K562 (cell line): ENCODE measurements around the gene RGS9BP. TPM values are rescaled to one million over a fixed set of nuclear protein-coding genes. Genes with fewer than 3 reads are reported as not detected.
A peak's percentile ranks its signal among the peaks of the same experiment; 100 is the strongest.

Experiments
- ATAC-seq: fragments of 200-7000 bp; cut with Tn5 transposase; 3 replicates; pipeline ENCODE4 v1.9.1; 2020; ENCODE audit warnings: moderate library complexity
- Bru-seq: library from RNA; stranded (reverse); fragments of 400-500 nt; gene quantifications from one replicate; lab custom pipeline; 2021; lab: Mats Ljungman, UMichigan
- BruChase-seq, 2 experiments: library from RNA; stranded (reverse); fragments of 400-500 nt; gene quantifications; one replicate each; lab custom pipeline; 2021; lab: Mats Ljungman, UMichigan
- BruUV-seq: library from RNA; stranded (reverse); fragments of 400-500 nt; replicated peaks from 2 replicates; lab custom pipeline; 2021; lab: Mats Ljungman, UMichigan
- CTCF ChIA-PET: fragments of 300-600 bp; formaldehyde crosslinking; extraction: SDS; loops from one replicate; lab custom pipeline; 2021; ENCODE audit warnings: low intra/inter-chr PET ratio; lab: Yijun Ruan, JAX
- POLR2A ChIA-PET: fragments of 300-600, 350-650 bp; sonication (Branson Sonifier 250); formaldehyde crosslinking; extraction: SDS; loops from one replicate; lab custom pipeline; 2021; ENCODE audit warnings: antibody characterized with exemption, inconsistent platforms; lab: Yijun Ruan, JAX
- DNase-seq, 4 experiments: peaks; one replicate each; pipeline versions ENCODE4 v3.0.0 to v3.0.0-alpha.2; 2011 to 2018; ENCODE audit warnings: low spot score in 3 of 4, mixed read lengths in 3 of 4; ENCODE audit errors: extremely low read depth in 1 of 4
- FAIRE-seq: peaks from 2 replicates; lab custom pipeline; 2011; peaks lifted over from hg19 to GRCh38; lab: Jason Lieb, UNC
- H2AFZ ChIP-seq: 2 replicates; pipeline ENCODE4 v1.6.0; 2011; ENCODE audit warnings: low read depth, low read length, control low read depth, inconsistent platforms
- H3K27ac ChIP-seq: fragments of 200-600 bp; 3 replicates; pipeline ENCODE4 v1.8.0; 2011; ENCODE audit warnings: low read depth, mild to moderate bottlenecking, control low read depth, inconsistent platforms, low read length, moderate library complexity, mixed read lengths; ENCODE audit errors: extremely low read depth
- H3K27me3 ChIP-seq, 2 experiments: fragments of 300-600 bp in 1 of 2; 2 replicates in 1 of 2; 3 replicates in 1 of 2; pipeline versions ENCODE4 v1.6.0 to v1.8.0; 2011; ENCODE audit warnings: inconsistent platforms in 2 of 2, low read length in 2 of 2, mild to moderate bottlenecking in 1 of 2, mixed read lengths in 1 of 2, moderate library complexity in 1 of 2; ENCODE audit not compliant: control insufficient read depth in 2 of 2, insufficient read depth in 2 of 2
- H3K36me3 ChIP-seq: fragments of 300-600 bp; 3 replicates; pipeline ENCODE4 v1.8.0; 2011; ENCODE audit warnings: mild to moderate bottlenecking, low read length, inconsistent platforms; ENCODE audit not compliant: control insufficient read depth, insufficient read depth
- H3K4me1 ChIP-seq, 2 experiments: fragments of 200-600 bp in 1 of 2; replicated peaks in 1 of 2; 2 replicates in 1 of 2; 3 replicates in 1 of 2; pipeline versions ENCODE4 v1.5.1 to v1.8.0; 2011; ENCODE audit warnings: inconsistent platforms in 2 of 2, low read length in 2 of 2, mild to moderate bottlenecking in 1 of 2, mixed read lengths in 1 of 2, moderate library complexity in 1 of 2; ENCODE audit not compliant: control insufficient read depth in 2 of 2, insufficient read depth in 2 of 2
- H3K4me2 ChIP-seq: 2 replicates; pipeline ENCODE4 v1.6.1; 2011; ENCODE audit warnings: low read length, control low read depth, inconsistent platforms, mixed read lengths; ENCODE audit not compliant: insufficient read depth
- H3K4me3 ChIP-seq: fragments of 200-600 bp; sonication (generic), shearing (Covaris generic); 2 replicates; pipeline ENCODE4 v1.5.1; 2016; ENCODE audit warnings: control low read depth, inconsistent platforms
- H3K79me2 ChIP-seq: fragments of 200-600 bp; 3 replicates; pipeline ENCODE4 v1.8.0; 2011; ENCODE audit warnings: low read length, inconsistent platforms; ENCODE audit not compliant: control insufficient read depth, insufficient read depth
- H3K9ac ChIP-seq, 2 experiments: 2 replicates each; pipeline versions ENCODE4 v1.6.0 to v1.6.1; 2011; ENCODE audit warnings: low read depth in 2 of 2, low read length in 2 of 2, control low read depth in 1 of 2, inconsistent platforms in 1 of 2, mild to moderate bottlenecking in 1 of 2, mixed read lengths in 1 of 2; ENCODE audit not compliant: insufficient read depth in 1 of 2
- H3K9me1 ChIP-seq: one replicate; pipeline ENCODE4 v1.6.0; 2011; ENCODE audit warnings: inconsistent platforms, mild to moderate bottlenecking, low read length, moderate library complexity; ENCODE audit not compliant: control insufficient read depth, insufficient read depth
- H3K9me3 ChIP-seq: replicated peaks from 2 replicates; pipeline ENCODE4 v1.5.1; 2011; ENCODE audit warnings: low read depth, low read length, inconsistent platforms; ENCODE audit not compliant: control insufficient read depth, insufficient read depth
- H4K20me1 ChIP-seq: replicated peaks from 2 replicates; pipeline ENCODE4 v1.6.1; 2011; ENCODE audit warnings: low read length, inconsistent platforms, mixed read lengths; ENCODE audit not compliant: control insufficient read depth, insufficient read depth
- CBX5 ChIP-seq: IDR thresholded peaks from 2 replicates; pipeline ENCODE4 v1.6.1; 2014; ENCODE audit warnings: low read depth, borderline replicate concordance
- ELF2 ChIP-seq: fragments of 250-450 bp; sonication (Bioruptor Pico); IDR thresholded peaks from 2 replicates; pipeline ENCODE4 v1.5.0; 2021; ENCODE audit warnings: mild to moderate bottlenecking
- HMGN3 ChIP-seq: IDR thresholded peaks from 2 replicates; pipeline ENCODE4 v1.6.1; 2011; ENCODE audit warnings: borderline replicate concordance, low read depth, mild to moderate bottlenecking, mixed read lengths, low read length; ENCODE audit not compliant: insufficient read length; ENCODE audit errors: extremely low read depth
- NFXL1 ChIP-seq: fragments of 450-650 bp; formaldehyde crosslinking; IDR thresholded peaks from 2 replicates; pipeline ENCODE4 v1.4.0; 2021; ENCODE audit warnings: mild to moderate bottlenecking
- PRPF4 ChIP-seq: fragments of 200-400 bp; formaldehyde crosslinking; IDR thresholded peaks from one replicate; pipeline ENCODE4 v1.6.1; 2017; ENCODE audit warnings: low read length, low read depth, mild to moderate bottlenecking; ENCODE audit not compliant: insufficient read depth, poor library complexity, severe bottlenecking
- PTRF ChIP-seq: fragments of 450-650 bp; IDR thresholded peaks from 2 replicates; pipeline ENCODE4 v1.6.1; 2016; ENCODE audit warnings: mild to moderate bottlenecking, missing genetic modification characterization, missing compliant biosample characterization
- XRCC3 ChIP-seq: fragments of 450-650 bp; IDR thresholded peaks from 2 replicates; pipeline ENCODE4 v1.6.1; 2017; ENCODE audit warnings: mild to moderate bottlenecking, moderate library complexity
- ZNF354B ChIP-seq: fragments of 250-450 bp; sonication (Bioruptor Pico); IDR thresholded peaks from 2 replicates; pipeline ENCODE4 v1.4.0; 2020
- ZZZ3 ChIP-seq: fragments of 450-650 bp; IDR thresholded peaks from 2 replicates; pipeline ENCODE4 v1.6.1; 2016; ENCODE audit warnings: antibody characterized with exemption, mild to moderate bottlenecking, moderate library complexity
- WGBS: fragments of 100-300 bp; shearing (Covaris generic); methylation state at CpG from one replicate; pipeline ENCODE4 v1.1.6; 2016; ENCODE audit warnings: low coverage, mixed read lengths; ENCODE audit not compliant: insufficient coverage; ENCODE audit errors: missing lambda C conversion rate; 5-methylcytosine and 5-hydroxymethylcytosine counted together
- in situ Hi-C: fragments of 300-500 bp; cut with MboI; formaldehyde crosslinking; loops from 4 replicates; pipeline ENCODE4 v1.15.0; 2018; ENCODE audit warnings: inconsistent platforms, mixed read lengths
- intact Hi-C: fragments of 100-400 bp; cut with micrococcal nuclease; formaldehyde crosslinking; loops from 2 replicates; pipeline ENCODE4 v1.14.2; 2022
- long read RNA-seq, 3 experiments: library from polyadenylated mRNA in 2 of 3; library from RNA in 1 of 3; unstranded in 2 of 3; stranded (forward) in 1 of 3; transcript quantifications; one replicate each; pipeline ENCODE4 v2.0.0, GENCODE V29; 2019 to 2022
- polyA minus RNA-seq, 3 experiments: library from RNA; depleted of rRNA, polyadenylated mRNA; stranded (reverse); fragments of >200 nt; gene quantifications; 2 replicates each; pipeline ENCODE4 v1.2.3, GENCODE V29; 2011
- polyA plus RNA-seq, 8 experiments: library from polyadenylated mRNA; depleted of rRNA in 4 of 8; stranded (reverse) in 5 of 8; unstranded in 3 of 8; fragments of >200 nt; fragmentation: Nextera tagmentation in 2 of 8; fragmentation: Illumina TruSeq in 1 of 8; extraction: Ambion mirVana in 2 of 8; extraction: Trizol in 1 of 8; gene quantifications; 2 replicates each; pipeline versions ENCODE4 v1.2.1 to v1.2.3, GENCODE V29; 2011 to 2014; ENCODE audit warnings: inconsistent platforms in 1 of 8, missing spikeins in 1 of 8
- total RNA-seq, 7 experiments: library from RNA; depleted of rRNA in 6 of 7; stranded (reverse); fragments of >200 nt in 6 of 7; fragmentation: Illumina TruSeq in 2 of 7; extraction: Trizol in 2 of 7; gene quantifications; 2 replicates each; pipeline versions ENCODE4 v1.2.1 to v1.2.3, GENCODE V29; 2011 to 2021; ENCODE audit warnings: low replicate concordance in 1 of 7
- TF ChIP-seq, protein P1 (sequence below): IDR thresholded peaks from 3 replicates; pipeline ENCODE4 v1.6.1; 2011; ENCODE audit warnings: borderline replicate concordance, mild to moderate bottlenecking; ENCODE audit not compliant: insufficient read length, insufficient read depth
- TF ChIP-seq, protein P2 (sequence below): fragments of 250-450 bp; sonication (Bioruptor Pico); IDR thresholded peaks from 2 replicates; pipeline ENCODE4 v1.8.0; 2022; ENCODE audit warnings: inconsistent platforms
- TF ChIP-seq, protein P3 (sequence below): sonication (generic); formaldehyde crosslinking; IDR thresholded peaks from 2 replicates; pipeline ENCODE4 v1.8.0; 2022; ENCODE audit warnings: mild to moderate bottlenecking, missing genetic modification reagents

Gene RGS9BP, protein sequence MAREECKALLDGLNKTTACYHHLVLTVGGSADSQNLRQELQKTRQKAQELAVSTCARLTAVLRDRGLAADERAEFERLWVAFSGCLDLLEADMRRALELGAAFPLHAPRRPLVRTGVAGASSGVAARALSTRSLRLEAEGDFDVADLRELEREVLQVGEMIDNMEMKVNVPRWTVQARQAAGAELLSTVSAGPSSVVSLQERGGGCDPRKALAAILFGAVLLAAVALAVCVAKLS
- total RNA-seq (2011; cell fraction: chromatin; rRNA removed; ENCODE audit: low replicate concordance): 0.14 and 0.72 TPM in 2 replicates
- 0.83 and 1.7 TPM in 2 replicates for total RNA-seq (2011; cell fraction: nucleolus; rRNA removed)
- 0.61 and 0.66 TPM in 2 replicates for total RNA-seq (2011; cell fraction: nucleoplasm; rRNA removed)
- total RNA-seq (2014; rRNA removed) (1.3 and 1.5 TPM in 2 replicates), total RNA-seq (2014; rRNA removed; fragmentation: Illumina TruSeq; extraction: Trizol) (0.41 and 0.58 TPM in 2 replicates), total RNA-seq (2015; rRNA removed; fragmentation: Illumina TruSeq; extraction: Trizol) (0.83 and 1.1 TPM in 2 replicates), total RNA-seq (2021) (1.2 TPM in 2 replicates), polyA plus RNA-seq (2011; rRNA removed) (0.24 and 0.31 TPM in 2 replicates), polyA plus RNA-seq (2014; fragmentation: Illumina TruSeq; extraction: Trizol) (0.28 and 0.47 TPM in 2 replicates), polyA plus RNA-seq (2014; fragmentation: Nextera tagmentation; extraction: Ambion mirVana) (under 1 TPM; 0.03 to 0.04 TPM), polyA plus RNA-seq (2014; rRNA removed) (0.49 and 1.2 TPM in 2 replicates), polyA minus RNA-seq (2011; rRNA and poly(A)+ RNA removed) (0.33 and 0.42 TPM in 2 replicates), Bru-seq, nascent RNA (percentile 40 among the genes with signal in this experiment), BruChase-seq, experiment 1, labeled RNA remaining after a 2-hour chase (percentile 30 among the genes with signal in this experiment), BruChase-seq, experiment 2, labeled RNA remaining after a 6-hour chase (percentile 41 among the genes with signal in this experiment)
- 0.21 and 0.58 TPM in 2 replicates for polyA plus RNA-seq (2011; cell fraction: cytosol; rRNA removed)
- 0.37 and 0.40 TPM in 2 replicates for polyA plus RNA-seq (2011; cell fraction: nucleus; rRNA removed)
- polyA plus RNA-seq (2012): 0.57 and 0.64 TPM in 2 replicates
- polyA minus RNA-seq (2011; cell fraction: cytosol; rRNA and poly(A)+ RNA removed): 0.67 TPM in 1 of 2 replicates, not detected in the other
- polyA minus RNA-seq (2011; cell fraction: nucleus; rRNA and poly(A)+ RNA removed): 0.67 and 1.00 TPM in 2 replicates
- long read RNA-seq, experiment 1, transcript RGS9BP-201 (1 exons, 2,894 nt): major isoform, 6 of 6 reads
- long read RNA-seq, experiment 1, partial matches to known transcripts: 0 of 6 reads
- long read RNA-seq, experiment 1, other reads (novel, unspliced or antisense): 0 of 6 reads
- long read RNA-seq, experiment 2, partial matches to known transcripts: 0 of 3 reads
- long read RNA-seq, experiment 2, other reads (novel, unspliced or antisense): 0 of 3 reads
- long read RNA-seq, experiment 3: 0 reads

DNA sequence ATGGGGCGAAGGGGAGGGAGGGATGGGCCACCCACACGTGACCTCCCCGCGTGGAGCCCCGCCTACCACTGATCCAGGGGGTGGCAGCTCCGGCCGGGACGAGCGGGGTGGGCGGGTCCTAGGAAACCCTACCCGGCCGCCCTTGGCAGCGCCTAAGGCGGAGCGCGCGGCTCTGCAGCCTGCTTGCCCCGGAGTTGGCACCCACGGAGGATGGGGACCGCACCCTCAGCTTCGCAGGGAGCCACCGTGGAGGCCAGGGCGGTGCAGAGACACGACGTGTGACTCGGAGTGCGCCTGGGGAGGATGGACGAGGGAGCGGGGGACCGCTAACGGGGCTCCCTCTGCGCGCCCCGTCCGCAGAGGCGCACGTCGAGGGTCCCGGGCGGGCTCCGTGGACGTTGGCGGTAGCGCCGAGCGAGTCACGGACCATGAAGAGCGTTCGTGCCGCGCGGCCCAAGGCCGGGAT lies at the start of gene RGS9BP:
RGS9BP (plus strand) TSS at position 129 of the 466 bp plus-strand sequence. CDS start 416 bp downstream, outside the sequence.
- POLR2A ChIA-PET: interaction anchor here (1.0 to 1.2 kb wide), 3 partner anchors 9 to 18 kb away, joined by 4 to 6 read pairs (median 4); partner anchors contain the start of gene NUDT19
- in situ Hi-C loops: no loop called here
- TF ChIP-seq, protein P1, sequence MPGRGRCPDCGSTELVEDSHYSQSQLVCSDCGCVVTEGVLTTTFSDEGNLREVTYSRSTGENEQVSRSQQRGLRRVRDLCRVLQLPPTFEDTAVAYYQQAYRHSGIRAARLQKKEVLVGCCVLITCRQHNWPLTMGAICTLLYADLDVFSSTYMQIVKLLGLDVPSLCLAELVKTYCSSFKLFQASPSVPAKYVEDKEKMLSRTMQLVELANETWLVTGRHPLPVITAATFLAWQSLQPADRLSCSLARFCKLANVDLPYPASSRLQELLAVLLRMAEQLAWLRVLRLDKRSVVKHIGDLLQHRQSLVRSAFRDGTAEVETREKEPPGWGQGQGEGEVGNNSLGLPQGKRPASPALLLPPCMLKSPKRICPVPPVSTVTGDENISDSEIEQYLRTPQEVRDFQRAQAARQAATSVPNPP: no peak
- TF ChIP-seq CBX5 (no peak), ZNF354B (CRISPR knock-in tag) (no peak), XRCC3 (no peak), PRPF4 (peak; percentile 48), HMGN3 (no peak), PTRF (no peak), ELF2 (no peak), ZZZ3 (no peak), NFXL1 (CRISPR knock-in tag) (no peak)
- TF ChIP-seq, protein P2, sequence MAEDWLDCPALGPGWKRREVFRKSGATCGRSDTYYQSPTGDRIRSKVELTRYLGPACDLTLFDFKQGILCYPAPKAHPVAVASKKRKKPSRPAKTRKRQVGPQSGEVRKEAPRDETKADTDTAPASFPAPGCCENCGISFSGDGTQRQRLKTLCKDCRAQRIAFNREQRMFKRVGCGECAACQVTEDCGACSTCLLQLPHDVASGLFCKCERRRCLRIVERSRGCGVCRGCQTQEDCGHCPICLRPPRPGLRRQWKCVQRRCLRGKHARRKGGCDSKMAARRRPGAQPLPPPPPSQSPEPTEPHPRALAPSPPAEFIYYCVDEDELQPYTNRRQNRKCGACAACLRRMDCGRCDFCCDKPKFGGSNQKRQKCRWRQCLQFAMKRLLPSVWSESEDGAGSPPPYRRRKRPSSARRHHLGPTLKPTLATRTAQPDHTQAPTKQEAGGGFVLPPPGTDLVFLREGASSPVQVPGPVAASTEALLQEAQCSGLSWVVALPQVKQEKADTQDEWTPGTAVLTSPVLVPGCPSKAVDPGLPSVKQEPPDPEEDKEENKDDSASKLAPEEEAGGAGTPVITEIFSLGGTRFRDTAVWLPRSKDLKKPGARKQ (CRISPR knock-in tag): peak; percentile 74; the same call in 1 of the 2 replicates
- TF ChIP-seq, protein P3, sequence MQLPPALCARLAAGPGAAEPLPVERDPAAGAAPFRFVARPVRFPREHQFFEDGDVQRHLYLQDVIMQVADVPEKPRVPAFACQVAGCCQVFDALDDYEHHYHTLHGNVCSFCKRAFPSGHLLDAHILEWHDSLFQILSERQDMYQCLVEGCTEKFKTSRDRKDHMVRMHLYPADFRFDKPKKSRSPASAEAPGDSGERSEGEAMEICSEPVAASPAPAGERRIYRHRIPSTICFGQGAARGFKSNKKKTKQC (CRISPR knock-in tag): no peak

More for the DNA sequence above, at the start of gene RGS9BP:
- 66% methylated on average over 27 of the region's 53 CpGs for WGBS
- H3K27me3 ChIP-seq: no peaks in the 10 kb centered on the region
- peak within 1 kb of the TSS; percentile 91 for H3K4me2 ChIP-seq
- no TSS peak for BruUV-seq
- peaks cover 42% of the 10 kb centered on the region for H3K79me2 ChIP-seq
- CTCF ChIA-PET: no interaction called here
- H3K36me3 ChIP-seq: peaks cover 9% of the 10 kb centered on the region; the same call in 1 of the 3 replicates
- peak within 1 kb of the TSS; percentile 96 for H2AFZ ChIP-seq
- H3K9me3 ChIP-seq: no peaks in the 10 kb centered on the region; the same call in 1 of the 2 replicates
- H3K4me1 ChIP-seq: peaks cover 35 to 55% of the 10 kb centered on the region in 2 experiments
- intact Hi-C loops: loop anchor here (1.0 kb wide), 1 partner anchor 12 kb away; no protein-coding TSS in a partner anchor
- ATAC-seq (peak; percentile 50), FAIRE-seq (no peak), DNase-seq (peak; percentile 61 to 83 (median 76))
- no peaks in the 10 kb centered on the region; the same call in 1 of the 2 replicates for H4K20me1 ChIP-seq
- no peaks in the 10 kb centered on the region for H3K9me1 ChIP-seq
- peak within 1 kb of the TSS; percentile 79 for H3K27ac ChIP-seq
- peak within 1 kb of the TSS; percentile 71 to 96 for H3K9ac ChIP-seq
- peak within 1 kb of the TSS; percentile 92 for H3K4me3 ChIP-seq
